ENCODE measurements around the gene PRR19. TPM values are rescaled to one million over a fixed set of nuclear protein-coding genes. Genes with fewer than 3 reads are reported as not detected.
"Not testable (repeated sequence)": the region's sequence is repeated elsewhere in the genome, so short reads cannot be mapped to it uniquely, and the experiment has no call there.

Gene PRR19
- total and polyA plus RNA-seq, 7 experiments from 2014 or later = 0.32 to 0.68 (median 0.44) TPM; not detected in 1

- H3K4me3 Mint-ChIP-seq = no peak overlapping the region
- CTCF ChIA-PET = no interaction called here
These were observed 32.2 kb downstream of the PRR19 start for GRCh38 chr19:42333975-42334696.

DNA sequence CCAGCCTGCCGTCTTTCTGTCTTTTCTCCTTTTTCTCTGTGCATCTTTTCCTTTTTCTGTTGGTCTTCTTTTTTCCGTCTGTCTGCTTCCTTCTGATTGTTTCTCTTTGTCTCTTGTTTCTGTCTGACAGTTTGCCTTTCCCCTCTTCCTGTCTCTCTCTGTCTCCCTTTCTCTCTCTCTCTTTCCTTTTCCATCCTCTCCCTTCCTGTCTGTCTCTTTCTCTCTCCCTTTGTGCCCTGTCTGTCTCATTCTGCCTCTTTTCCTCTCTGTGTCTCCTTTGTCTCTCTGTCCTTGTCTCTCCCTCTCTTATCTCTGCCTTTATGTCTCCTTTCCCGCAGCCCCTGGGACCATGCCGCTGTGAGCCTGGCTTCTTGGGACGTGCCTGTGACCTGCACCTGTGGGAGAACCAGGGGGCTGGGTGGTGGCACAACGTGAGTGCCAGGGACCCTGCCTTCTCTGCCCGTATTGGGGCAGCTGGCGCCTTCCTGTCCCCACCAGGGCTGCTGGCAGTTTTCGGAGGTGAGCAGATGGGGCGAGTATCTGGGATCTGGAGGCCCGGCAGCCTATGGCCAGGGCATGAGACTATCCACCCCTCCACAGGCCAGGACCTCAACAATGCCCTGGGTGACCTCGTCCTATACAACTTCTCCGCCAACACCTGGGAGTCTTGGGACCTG lies 32.9 kb downstream of the PRR19 start:
- H3K4me3 Mint-ChIP-seq = no peak overlapping the region
- Histone ChIP-seq H3K27ac (ENCODE audit: low read depth, low read length) (no peak overlapping the region), H3K36me3 (ENCODE audit: control insufficient read depth in 2 of 3, insufficient read depth in 3 of 3, low read length in 3 of 3) (peaks cover 0 to 7% (median 0%) of the 10 kb centered on the region in 3 experiments), H3K4me1 (ENCODE audit: control insufficient read depth in 2 of 2, insufficient read depth in 2 of 2, low read length in 2 of 2) (no peaks in the 10 kb centered on the region), H3K4me3 (ENCODE audit: low read length) (no peak overlapping the region), H3K9me3 (ENCODE audit: control insufficient read depth in 2 of 3, low read length in 3 of 3) (no peaks in the 10 kb centered on the region), H3K27me3 (ENCODE audit: control insufficient read depth in 2 of 2, insufficient read depth in 2 of 2, low read length in 2 of 2) (no peaks in the 10 kb centered on the region)
- H3K9me3 Mint-ChIP-seq = no peaks in the 10 kb centered on the region
- CTCF ChIA-PET = no interaction called here
- DNase-seq = no peak
- ATAC-seq = no peak
- H3K27ac Mint-ChIP-seq = no peak overlapping the region
- intact Hi-C loops (cut with micrococcal nuclease) = no loop called here
- no peaks in the 10 kb centered on the region for H3K27me3 Mint-ChIP-seq
- H3K4me1 Mint-ChIP-seq = no peaks in the 10 kb centered on the region
- peaks cover 0 to 4% (median 4%) of the 10 kb centered on the region in 5 donors for H3K36me3 Mint-ChIP-seq
- POLR2A ChIA-PET = no interaction called here

More at GRCh38 chr19:42333975-42334696, 32.2 kb downstream of the PRR19 start:
- Mint-ChIP-seq H3K4me1 (no peaks in the 10 kb centered on the region), H3K36me3 (peaks cover 0 to 4% (median 4%) of the 10 kb centered on the region in 5 donors), H3K27me3 (no peaks in the 10 kb centered on the region), H3K27ac (no peak overlapping the region), H3K9me3 (no peaks in the 10 kb centered on the region)
- POLR2A ChIA-PET = no interaction called here
- peaks cover 0 to 7% (median 0%) of the 10 kb centered on the region in 3 experiments for H3K36me3 ChIP-seq (ENCODE audit: control insufficient read depth in 2 of 3, insufficient read depth in 3 of 3, low read length in 3 of 3)
- H3K9me3 ChIP-seq (ENCODE audit: control insufficient read depth in 2 of 3, low read length in 3 of 3) = no peaks in the 10 kb centered on the region
- H3K4me3 ChIP-seq (ENCODE audit: low read length) = no peak overlapping the region
- intact Hi-C loops (cut with micrococcal nuclease) = no loop called here
- ATAC-seq = no peak
- no peaks in the 10 kb centered on the region for H3K4me1 ChIP-seq (ENCODE audit: control insufficient read depth in 2 of 2, insufficient read depth in 2 of 2, low read length in 2 of 2)
- no peaks in the 10 kb centered on the region for H3K27me3 ChIP-seq (ENCODE audit: control insufficient read depth in 2 of 2, insufficient read depth in 2 of 2, low read length in 2 of 2)
- no peak for DNase-seq
- no peak overlapping the region for H3K27ac ChIP-seq (ENCODE audit: low read depth, low read length)

- Mint-ChIP-seq H3K36me3 (peaks cover 0 to 4% (median 4%) of the 10 kb centered on the region in 5 donors), H3K4me3 (no peak overlapping the region), H3K27me3 (no peaks in the 10 kb centered on the region), H3K9me3 (no peaks in the 10 kb centered on the region), H3K27ac (no peak overlapping the region), H3K4me1 (no peaks in the 10 kb centered on the region)
- DNase-seq (no peak), ATAC-seq (no peak)
- Histone ChIP-seq H3K27ac (ENCODE audit: low read depth, low read length) (no peak overlapping the region), H3K9me3 (ENCODE audit: control insufficient read depth in 2 of 3, low read length in 3 of 3) (no peaks in the 10 kb centered on the region), H3K4me1 (ENCODE audit: control insufficient read depth in 2 of 2, insufficient read depth in 2 of 2, low read length in 2 of 2) (no peaks in the 10 kb centered on the region), H3K4me3 (ENCODE audit: low read length) (no peak overlapping the region), H3K36me3 (ENCODE audit: control insufficient read depth in 2 of 3, insufficient read depth in 3 of 3, low read length in 3 of 3) (peaks cover 0 to 7% (median 0%) of the 10 kb centered on the region in 3 experiments), H3K27me3 (ENCODE audit: control insufficient read depth in 2 of 2, insufficient read depth in 2 of 2, low read length in 2 of 2) (no peaks in the 10 kb centered on the region)
- intact Hi-C loops (cut with micrococcal nuclease) = no loop called here
- CTCF ChIA-PET = no interaction called here
- POLR2A ChIA-PET = no interaction called here
These were observed 33.5 kb downstream of the PRR19 start for GRCh38 chr19:42335374-42335936.

DNA sequence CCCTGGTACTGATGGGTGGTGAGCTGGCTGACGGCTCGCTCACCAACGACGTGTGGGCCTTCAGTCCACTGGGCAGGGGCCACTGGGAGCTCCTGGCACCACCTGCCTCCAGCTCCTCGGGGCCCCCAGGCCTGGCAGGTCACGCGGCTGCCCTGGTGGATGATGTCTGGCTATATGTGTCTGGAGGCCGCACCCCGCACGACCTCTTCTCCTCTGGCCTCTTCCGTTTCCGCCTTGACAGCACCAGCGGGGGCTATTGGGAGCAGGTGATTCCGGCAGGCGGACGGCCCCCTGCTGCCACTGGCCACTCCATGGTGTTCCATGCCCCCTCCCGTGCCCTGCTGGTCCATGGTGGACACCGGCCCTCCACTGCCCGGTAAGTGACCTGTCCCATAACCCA lies 34.0 kb downstream of the PRR19 start:
- H3K4me3 Mint-ChIP-seq = no peak overlapping the region
- H3K27me3 Mint-ChIP-seq = no peaks in the 10 kb centered on the region
- Histone ChIP-seq H3K27me3 (ENCODE audit: control insufficient read depth in 2 of 2, insufficient read depth in 2 of 2, low read length in 2 of 2) (no peaks in the 10 kb centered on the region), H3K4me1 (ENCODE audit: control insufficient read depth in 2 of 2, insufficient read depth in 2 of 2, low read length in 2 of 2) (no peaks in the 10 kb centered on the region), H3K9me3 (ENCODE audit: control insufficient read depth in 2 of 3, low read length in 3 of 3) (no peaks in the 10 kb centered on the region), H3K27ac (ENCODE audit: low read depth, low read length) (no peak overlapping the region), H3K4me3 (ENCODE audit: low read length) (no peak overlapping the region), H3K36me3 (ENCODE audit: control insufficient read depth in 2 of 3, insufficient read depth in 3 of 3, low read length in 3 of 3) (peaks cover 0 to 7% (median 0%) of the 10 kb centered on the region in 3 experiments)
- H3K4me1 Mint-ChIP-seq = no peaks in the 10 kb centered on the region
- DNase-seq = no peak
- H3K9me3 Mint-ChIP-seq = no peaks in the 10 kb centered on the region
- POLR2A ChIA-PET = no interaction called here
- intact Hi-C loops (cut with micrococcal nuclease) = no loop called here
- CTCF ChIA-PET = no interaction called here
- H3K27ac Mint-ChIP-seq = no peak overlapping the region
- no peak for ATAC-seq
- H3K36me3 Mint-ChIP-seq = peaks cover 0 to 4% (median 4%) of the 10 kb centered on the region in 5 donors

DNA sequence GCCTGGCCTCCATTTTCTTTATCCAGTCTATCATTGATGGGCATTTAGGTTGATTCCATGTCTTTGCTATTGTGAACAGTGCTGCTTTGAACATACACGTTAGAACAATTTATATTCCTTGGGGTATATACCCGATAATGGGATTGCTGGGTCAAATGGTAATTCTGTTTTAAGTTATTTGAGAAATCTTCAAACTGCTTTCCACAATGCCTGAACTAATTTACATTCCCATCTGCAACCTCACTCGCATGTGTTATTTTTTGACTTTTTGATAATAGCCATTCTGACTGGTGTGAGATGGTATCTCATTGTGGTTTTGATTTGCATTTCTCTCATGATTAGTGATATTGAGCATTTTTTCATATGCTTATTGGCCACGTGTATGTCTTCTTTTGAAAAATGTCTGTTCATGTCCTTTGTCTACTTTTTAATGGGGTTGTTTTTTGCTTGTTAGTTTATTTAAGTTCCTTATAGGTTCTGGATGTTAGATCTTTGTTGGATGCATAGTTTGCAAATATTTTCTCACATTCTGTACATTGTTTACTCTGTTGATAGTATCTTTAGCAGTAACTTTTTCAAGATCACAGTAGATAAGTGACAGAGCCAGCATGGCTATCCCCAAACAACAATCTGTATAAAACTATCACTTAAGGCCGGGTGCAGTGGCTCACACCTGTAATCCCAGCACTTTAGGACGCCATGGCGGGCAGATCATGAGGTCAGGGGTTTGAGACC lies 37.4 kb downstream of the PRR19 start:
- H3K36me3 Mint-ChIP-seq; DNase-seq; H3K27me3 ChIP-seq (ENCODE audit: control insufficient read depth in 2 of 2, insufficient read depth in 2 of 2, low read length in 2 of 2); H3K9me3 Mint-ChIP-seq; H3K27me3 Mint-ChIP-seq; H3K27ac Mint-ChIP-seq; H3K4me3 ChIP-seq (ENCODE audit: low read length); intact Hi-C loops (cut with micrococcal nuclease); H3K4me3 Mint-ChIP-seq; H3K4me1 Mint-ChIP-seq; H3K27ac ChIP-seq (ENCODE audit: low read depth, low read length); POLR2A ChIA-PET; ATAC-seq; H3K4me1 ChIP-seq (ENCODE audit: control insufficient read depth in 2 of 2, insufficient read depth in 2 of 2, low read length in 2 of 2); H3K9me3 ChIP-seq (ENCODE audit: control insufficient read depth in 2 of 3, low read length in 3 of 3): not testable (repeated sequence)
- CTCF ChIA-PET = interaction anchor here (0.5 kb wide), 1 partner anchor 503 kb away, joined by 4 read pairs; no protein-coding TSS in a partner anchor
- H3K36me3 ChIP-seq (ENCODE audit: control insufficient read depth in 2 of 3, insufficient read depth in 3 of 3, low read length in 3 of 3) = peaks cover 0 to 10% (median 0%) of the 10 kb centered on the region in 3 experiments

DNA sequence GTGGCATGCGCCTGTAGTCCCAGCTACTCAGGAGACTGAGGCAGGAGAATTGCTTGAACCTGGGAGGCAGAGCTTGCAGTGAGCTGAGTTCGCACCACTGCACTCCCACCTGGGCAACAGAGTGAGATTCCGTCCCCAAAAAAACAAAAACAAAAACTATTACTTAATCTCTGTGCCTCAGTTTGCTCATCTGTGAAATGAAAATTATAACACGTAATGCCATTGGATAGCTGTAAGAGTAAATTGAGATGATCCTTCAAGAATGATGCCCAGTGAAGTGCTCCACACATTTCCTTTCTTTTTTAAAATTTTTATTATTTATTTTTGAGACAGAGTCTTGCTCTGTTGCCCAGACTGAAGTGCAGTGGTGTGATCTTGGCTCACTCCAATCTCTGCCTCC lies 38.0 kb downstream of the PRR19 start:
- POLR2A ChIA-PET = not testable (repeated sequence)
- CTCF ChIA-PET = interaction anchor here (0.5 kb wide), 1 partner anchor 503 kb away, joined by 4 read pairs; no protein-coding TSS in a partner anchor

More for the DNA sequence above, 38.0 kb downstream of the PRR19 start:
- peaks cover 0 to 10% (median 0%) of the 10 kb centered on the region in 3 experiments for H3K36me3 ChIP-seq (ENCODE audit: control insufficient read depth in 2 of 3, insufficient read depth in 3 of 3, low read length in 3 of 3)
- H3K36me3 Mint-ChIP-seq = peaks cover 0 to 12% (median 8%) of the 10 kb centered on the region in 5 donors
- H3K27me3 ChIP-seq (ENCODE audit: control insufficient read depth in 2 of 2, insufficient read depth in 2 of 2, low read length in 2 of 2); H3K9me3 ChIP-seq (ENCODE audit: control insufficient read depth in 2 of 3, low read length in 3 of 3); H3K4me3 ChIP-seq (ENCODE audit: low read length); H3K27me3 Mint-ChIP-seq; H3K27ac Mint-ChIP-seq; H3K4me3 Mint-ChIP-seq; intact Hi-C loops (cut with micrococcal nuclease); H3K27ac ChIP-seq (ENCODE audit: low read depth, low read length); H3K4me1 ChIP-seq (ENCODE audit: control insufficient read depth in 2 of 2, insufficient read depth in 2 of 2, low read length in 2 of 2); H3K9me3 Mint-ChIP-seq; ATAC-seq; DNase-seq; H3K4me1 Mint-ChIP-seq: not testable (repeated sequence)
